Adipocyte (in vitro differentiated cells): ENCODE results near the gene NEIL3.
"Not testable (repeated sequence)": the region's sequence is repeated elsewhere in the genome, so short reads cannot be mapped to it uniquely, and the experiment has no call there.

Experiments
- DNase-seq: peaks from one replicate; pipeline ENCODE4 v3.0.0-alpha.2; 2015; ENCODE audit warnings: low read depth
- H3K27me3 ChIP-seq: replicated peaks from 2 replicates; pipeline ENCODE4 v1.7.0; 2013; ENCODE audit warnings: mild to moderate bottlenecking, low read length, moderate library complexity; ENCODE audit not compliant: control insufficient read depth, insufficient read depth
- H3K36me3 ChIP-seq: 2 replicates; pipeline ENCODE4 v1.7.0; 2013; ENCODE audit warnings: low read length, mild to moderate bottlenecking, moderate library complexity; ENCODE audit not compliant: control insufficient read depth, insufficient read depth, severe bottlenecking
- H3K4me1 ChIP-seq: 2 replicates; pipeline ENCODE4 v1.7.0; 2013; ENCODE audit warnings: mild to moderate bottlenecking, low read length, moderate library complexity; ENCODE audit not compliant: control insufficient read depth, insufficient read depth
- H3K4me3 ChIP-seq: 2 replicates; pipeline ENCODE4 v1.7.0; 2013; ENCODE audit warnings: mild to moderate bottlenecking, low read length, moderate library complexity
- H3K9ac ChIP-seq: 2 replicates; pipeline ENCODE4 v1.7.0; 2013; ENCODE audit warnings: mild to moderate bottlenecking, low read length, moderate library complexity
- H3K9me3 ChIP-seq: 2 replicates; pipeline ENCODE4 v1.7.0; 2013; ENCODE audit warnings: mild to moderate bottlenecking, low read length, moderate library complexity; ENCODE audit not compliant: control insufficient read depth

NEIL3 gene

DNA sequence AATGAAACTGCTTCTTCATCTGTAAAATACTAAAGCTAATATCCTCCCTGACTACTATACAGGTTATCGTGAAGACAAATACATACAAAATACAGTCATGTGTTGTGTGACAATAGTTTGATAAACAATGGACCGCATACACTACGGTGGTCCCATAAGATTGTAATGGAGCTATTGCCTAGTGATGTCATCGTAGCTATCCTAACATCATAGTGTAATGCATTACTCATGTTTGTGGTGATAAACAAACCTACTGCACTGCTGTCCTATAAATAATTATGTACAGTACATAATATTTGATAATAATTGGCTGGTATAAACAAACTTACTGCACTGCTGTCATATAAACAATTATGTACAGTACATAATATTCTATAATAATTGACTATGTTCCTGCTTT lies 5.6 kb upstream of the NEIL3 start:
- no peak overlapping the region for H3K9ac ChIP-seq
- no peak overlapping the region for H3K4me3 ChIP-seq
- peaks cover 20% of the 10 kb centered on the region for H3K4me1 ChIP-seq
- no peaks in the 10 kb centered on the region for H3K27me3 ChIP-seq
- H3K36me3 ChIP-seq: no peaks in the 10 kb centered on the region
- no peak for DNase-seq
- H3K9me3 ChIP-seq: no peaks in the 10 kb centered on the region

DNA sequence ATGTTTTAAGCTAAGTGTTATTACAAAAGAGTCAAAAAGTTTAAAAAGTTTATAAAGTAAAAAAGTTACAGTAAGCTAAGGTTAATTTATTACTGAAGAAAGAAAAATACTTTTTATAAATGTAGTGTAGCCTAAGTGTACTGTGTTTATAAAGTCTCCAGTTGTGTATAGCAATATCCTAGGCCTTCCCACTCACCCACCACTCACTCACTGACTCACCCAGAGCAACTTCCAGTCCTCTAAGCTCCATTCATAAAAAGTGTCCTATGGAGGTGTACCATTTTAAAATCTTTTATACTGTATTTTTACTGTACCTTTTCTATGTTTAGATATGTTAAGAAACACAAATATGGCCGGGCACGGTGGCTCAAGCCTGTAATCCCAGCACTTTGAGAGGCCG lies 4.8 kb upstream of the NEIL3 start:
- H3K36me3 ChIP-seq, DNase-seq, H3K27me3 ChIP-seq, H3K9ac ChIP-seq, H3K4me3 ChIP-seq, H3K9me3 ChIP-seq: not testable (repeated sequence)
- H3K4me1 ChIP-seq: peaks cover 24% of the 10 kb centered on the region

DNA sequence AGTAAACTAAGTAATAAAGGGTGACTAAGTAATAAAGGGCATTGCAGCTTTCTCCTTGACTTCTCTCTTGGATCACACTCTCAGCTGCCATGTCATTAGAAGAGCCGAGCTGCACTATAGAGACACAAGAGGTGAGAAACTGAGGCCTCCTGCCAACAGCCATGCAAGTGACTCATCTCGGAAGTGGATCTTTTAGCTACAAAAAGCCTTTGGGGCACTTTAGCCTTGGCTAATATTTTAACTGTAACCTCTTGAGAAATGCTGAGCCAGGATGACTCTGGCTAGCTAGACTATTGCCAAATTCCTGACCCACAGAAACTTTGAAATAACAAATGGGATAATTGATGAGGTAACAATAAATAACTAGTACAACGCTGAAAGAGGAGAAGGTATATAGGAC lies 1.5 kb upstream of the NEIL3 start:
- H3K9ac ChIP-seq: no peak overlapping the region
- no peak overlapping the region for H3K4me3 ChIP-seq
- H3K36me3 ChIP-seq: no peaks in the 10 kb centered on the region
- H3K27me3 ChIP-seq: no peaks in the 10 kb centered on the region
- H3K9me3 ChIP-seq: no peaks in the 10 kb centered on the region
- H3K4me1 ChIP-seq: peaks cover 25% of the 10 kb centered on the region
- DNase-seq: peak; percentile 72

DNA sequence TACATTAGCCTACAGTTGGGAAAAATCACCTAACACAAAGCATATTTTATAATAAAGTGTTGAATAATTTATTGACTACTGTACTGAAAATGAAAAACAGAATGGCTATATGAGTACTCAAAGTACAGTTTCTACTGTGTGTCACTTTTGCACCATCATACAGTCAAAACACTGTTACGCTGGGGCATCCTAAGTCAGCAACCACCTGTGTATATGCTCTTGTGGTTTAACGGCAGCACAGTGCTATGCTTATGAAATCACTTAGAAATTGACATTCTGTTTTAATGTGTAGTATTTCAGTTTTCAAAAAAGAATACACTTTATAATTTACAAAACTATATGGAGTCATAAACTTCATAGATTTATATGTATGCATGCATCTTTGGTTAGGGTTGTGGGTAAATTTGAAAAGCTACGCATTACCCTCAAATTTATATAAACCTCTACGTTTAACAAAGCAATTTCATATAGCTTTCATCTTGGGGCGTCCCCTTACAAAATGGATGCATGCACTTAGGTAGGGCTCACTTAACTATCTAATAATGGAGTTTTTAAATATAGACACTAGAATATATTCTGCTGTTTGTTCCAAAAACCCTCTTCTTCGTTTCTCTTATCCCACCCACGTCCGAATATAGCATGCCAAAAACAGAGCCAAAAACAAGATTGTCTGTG lies 690 bp upstream of the NEIL3 start:
- DNase-seq: no peak
- H3K9ac ChIP-seq: peak overlapping the region; percentile 63
- peaks cover 32% of the 10 kb centered on the region for H3K4me1 ChIP-seq
- H3K4me3 ChIP-seq: peak overlapping the region; percentile 94
- no peaks in the 10 kb centered on the region for H3K27me3 ChIP-seq
- no peaks in the 10 kb centered on the region for H3K9me3 ChIP-seq
- H3K36me3 ChIP-seq: no peaks in the 10 kb centered on the region

DNA sequence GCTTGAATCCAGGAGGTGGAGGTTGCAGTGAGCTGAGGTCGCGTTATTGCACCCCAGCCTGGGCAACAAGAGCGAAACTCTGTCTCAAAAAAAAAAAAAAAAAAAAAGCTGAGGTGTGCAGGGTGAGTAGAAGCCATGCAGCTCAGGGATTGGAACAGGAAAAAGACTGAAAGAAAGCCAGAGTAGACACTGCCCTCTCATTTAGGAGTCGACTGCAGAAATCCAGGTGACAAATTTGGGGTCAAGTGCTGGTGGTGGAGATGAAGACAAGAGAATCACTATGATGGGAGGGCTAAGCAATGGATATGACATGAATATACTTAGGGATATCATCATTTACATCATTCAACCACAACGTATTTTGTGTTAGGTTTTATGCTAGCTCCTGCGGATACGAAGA lies 1.9 kb downstream of the NEIL3 start:
- H3K27me3 ChIP-seq: no peaks in the 10 kb centered on the region
- no peak overlapping the region for H3K4me3 ChIP-seq
- no peak overlapping the region for H3K9ac ChIP-seq
- H3K36me3 ChIP-seq: no peaks in the 10 kb centered on the region
- DNase-seq: no peak
- H3K9me3 ChIP-seq: no peaks in the 10 kb centered on the region
- H3K4me1 ChIP-seq: peaks cover 32% of the 10 kb centered on the region

DNA sequence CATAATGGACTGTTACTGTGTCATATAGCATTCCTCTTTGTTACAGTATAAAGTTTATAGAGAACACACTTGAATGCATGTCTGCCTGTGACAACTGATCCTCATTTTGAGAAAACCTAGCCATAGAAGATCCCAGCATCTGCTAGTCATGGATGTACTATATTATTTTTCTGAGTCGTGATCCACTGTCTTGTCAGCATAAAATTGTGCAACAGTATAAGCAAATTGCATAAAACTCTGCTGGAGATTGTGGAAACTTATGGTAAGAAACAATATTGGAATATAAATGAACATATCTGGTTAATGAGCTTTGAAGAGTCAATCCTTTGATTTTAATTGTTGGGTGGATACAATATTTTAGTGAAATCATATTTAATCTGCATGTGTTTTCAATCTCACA lies 3.6 kb downstream of the NEIL3 start:
- Histone ChIP-seq H3K9ac (no peak overlapping the region), H3K4me1 (peaks cover 26% of the 10 kb centered on the region), H3K4me3 (no peak overlapping the region), H3K27me3 (no peaks in the 10 kb centered on the region), H3K9me3 (no peaks in the 10 kb centered on the region), H3K36me3 (no peaks in the 10 kb centered on the region)
- DNase-seq: peak; percentile 60

DNA sequence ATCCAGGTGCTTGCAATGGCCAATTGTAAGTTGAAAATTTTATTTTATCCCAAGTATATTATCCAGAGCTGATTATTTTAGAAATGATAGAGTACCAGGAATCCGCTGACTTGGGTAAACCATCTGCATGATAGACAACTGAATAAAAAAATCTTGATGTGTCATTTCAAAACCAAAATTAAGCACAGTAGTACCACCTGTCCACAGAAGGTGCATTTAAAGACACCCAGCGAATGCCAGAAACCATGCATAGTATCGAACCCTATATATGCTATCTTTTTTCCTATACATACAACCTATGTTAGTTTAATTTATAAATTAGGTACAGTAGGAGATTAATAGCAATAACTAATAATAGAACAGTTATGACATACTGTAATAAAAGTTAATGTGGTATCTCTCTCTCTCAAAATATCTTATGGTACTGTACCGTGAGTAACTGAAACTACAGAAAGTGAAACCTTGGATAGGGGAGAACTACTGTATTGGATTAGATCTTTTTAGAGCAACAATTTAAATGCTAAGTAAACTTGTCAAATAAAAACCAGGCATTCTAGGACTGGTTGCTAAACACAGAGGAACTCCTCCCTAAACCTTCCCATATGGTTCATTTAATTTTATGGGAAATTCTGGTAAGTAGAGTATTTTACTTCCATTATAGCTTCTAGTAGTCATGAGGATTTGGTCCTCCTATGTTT lies 6.2 kb downstream of the NEIL3 start:
- Histone ChIP-seq H3K9ac (no peak overlapping the region), H3K9me3 (no peaks in the 10 kb centered on the region), H3K4me1 (peaks cover 8% of the 10 kb centered on the region), H3K27me3 (no peaks in the 10 kb centered on the region), H3K36me3 (no peaks in the 10 kb centered on the region), H3K4me3 (peak overlapping the region; percentile 56)
- DNase-seq: peak; percentile 44

DNA sequence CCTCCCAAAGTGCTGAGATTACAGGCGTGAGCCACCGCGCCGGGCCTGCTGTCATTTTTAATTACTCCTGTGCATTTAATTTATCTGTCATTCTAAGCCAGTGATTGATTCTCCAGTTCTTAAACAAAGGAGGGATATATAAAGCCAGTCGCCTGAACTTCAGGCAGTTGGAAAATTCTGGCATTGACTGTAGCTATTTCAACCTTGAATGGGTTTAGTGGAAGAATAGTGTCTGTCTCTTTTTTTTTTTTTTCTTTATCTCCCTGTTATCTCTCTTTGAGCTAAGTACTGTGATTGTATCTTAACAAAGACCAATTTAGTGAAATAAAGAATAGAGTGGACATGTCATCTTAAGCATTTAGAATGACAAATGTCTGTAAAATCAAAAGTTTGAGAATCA lies 11.0 kb downstream of the NEIL3 start:
- Histone ChIP-seq H3K9me3 (no peaks in the 10 kb centered on the region), H3K4me3 (no peak overlapping the region), H3K4me1 (no peaks in the 10 kb centered on the region), H3K27me3 (no peaks in the 10 kb centered on the region), H3K36me3 (no peaks in the 10 kb centered on the region), H3K9ac (no peak overlapping the region)
- no peak for DNase-seq

DNA sequence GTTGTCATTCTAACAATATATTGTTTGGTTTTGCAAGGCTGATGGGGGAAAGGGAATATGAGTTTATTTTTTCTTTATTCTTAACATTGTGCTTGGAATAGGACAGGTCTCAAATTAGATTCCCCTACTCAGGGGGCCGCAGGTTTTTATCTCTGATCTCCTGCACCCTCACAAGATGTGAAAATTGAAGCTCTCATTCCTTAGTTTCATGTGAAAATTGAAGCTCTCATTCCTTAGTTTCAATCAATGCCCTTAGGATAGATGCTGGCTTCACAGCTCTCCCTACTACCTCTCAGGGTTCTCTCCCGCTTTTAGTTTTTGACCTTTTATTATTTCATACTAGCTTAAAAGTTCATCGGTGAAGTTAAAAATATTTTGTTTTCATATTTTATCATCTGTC lies 12.0 kb downstream of the NEIL3 start:
- H3K4me3 ChIP-seq: no peak overlapping the region
- DNase-seq: no peak
- no peak overlapping the region for H3K9ac ChIP-seq
- H3K36me3 ChIP-seq: no peaks in the 10 kb centered on the region
- no peaks in the 10 kb centered on the region for H3K27me3 ChIP-seq
- no peaks in the 10 kb centered on the region for H3K4me1 ChIP-seq
- no peaks in the 10 kb centered on the region for H3K9me3 ChIP-seq

DNA sequence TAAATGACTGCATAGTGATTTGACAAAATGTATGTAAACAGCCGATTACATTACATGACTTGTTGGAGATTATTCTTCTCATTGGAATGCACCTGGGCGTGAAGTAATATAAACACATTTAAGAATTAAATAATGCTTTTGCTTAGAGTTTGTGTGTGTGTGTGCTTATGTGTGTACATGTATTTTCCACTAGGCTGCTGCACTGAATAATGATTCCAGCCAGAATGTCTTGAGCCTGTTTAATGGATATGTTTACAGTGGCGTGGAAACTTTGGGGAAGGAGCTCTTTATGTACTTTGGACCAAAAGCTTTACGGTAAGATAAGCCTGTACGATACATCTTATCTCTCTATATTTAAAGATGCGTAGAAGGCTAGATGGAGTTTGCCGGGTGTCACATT lies 12.6 kb downstream of the NEIL3 start:
- H3K4me3 ChIP-seq: no peak overlapping the region
- H3K36me3 ChIP-seq: no peaks in the 10 kb centered on the region
- DNase-seq: no peak
- no peaks in the 10 kb centered on the region for H3K27me3 ChIP-seq
- no peak overlapping the region for H3K9ac ChIP-seq
- H3K4me1 ChIP-seq: no peaks in the 10 kb centered on the region
- H3K9me3 ChIP-seq: no peaks in the 10 kb centered on the region

DNA sequence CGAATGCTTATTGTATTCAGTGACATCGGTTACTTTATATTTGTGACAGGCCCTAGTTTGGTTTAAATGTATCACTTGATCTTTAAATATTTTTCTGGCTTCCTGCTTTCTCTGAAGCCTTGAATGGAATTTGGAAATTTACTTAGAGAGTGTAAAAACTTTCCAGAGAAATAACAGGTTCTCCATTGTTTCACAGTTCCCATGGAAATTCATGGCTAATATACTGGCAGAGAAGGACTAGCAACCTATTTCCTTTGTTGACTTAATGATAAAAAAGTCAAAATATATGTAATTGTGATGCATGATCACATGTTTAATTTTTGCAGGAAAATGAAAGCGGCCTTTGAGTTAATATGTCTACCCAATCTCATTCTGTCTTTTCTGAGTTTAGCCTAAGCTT lies 13.2 kb downstream of the NEIL3 start:
- no peak for DNase-seq
- no peaks in the 10 kb centered on the region for H3K36me3 ChIP-seq
- no peak overlapping the region for H3K9ac ChIP-seq
- H3K9me3 ChIP-seq: no peaks in the 10 kb centered on the region
- H3K4me3 ChIP-seq: no peak overlapping the region
- no peaks in the 10 kb centered on the region for H3K4me1 ChIP-seq
- no peaks in the 10 kb centered on the region for H3K27me3 ChIP-seq

DNA sequence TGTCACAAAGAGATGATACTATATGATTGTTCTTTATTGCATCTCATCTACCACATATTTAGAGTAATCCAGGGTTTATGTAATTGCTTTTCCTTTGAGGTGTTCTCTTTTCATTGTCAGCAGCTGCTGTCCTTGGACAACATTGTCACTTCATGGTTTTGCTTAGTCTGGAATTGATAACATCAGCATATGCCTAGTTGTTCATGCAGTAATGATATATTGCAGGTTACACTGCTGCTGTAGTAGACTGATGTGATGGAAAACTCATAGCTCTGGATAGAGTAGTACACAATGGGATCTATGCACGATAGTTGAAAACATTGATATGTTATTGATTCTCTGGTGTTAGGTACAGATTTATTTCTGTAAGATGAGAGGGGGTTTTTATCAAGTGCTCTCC lies 13.7 kb downstream of the NEIL3 start:
- Histone ChIP-seq H3K4me1 (no peaks in the 10 kb centered on the region), H3K27me3 (no peaks in the 10 kb centered on the region), H3K9me3 (no peaks in the 10 kb centered on the region), H3K4me3 (no peak overlapping the region), H3K9ac (no peak overlapping the region), H3K36me3 (no peaks in the 10 kb centered on the region)
- no peak for DNase-seq
